Neuronal stem cell (in vitro differentiated cells): ENCODE data around the gene MEG3.

Experiments used
- DNase-seq: peaks from one replicate; pipeline ENCODE4 v3.0.0-alpha.2; 2013; ENCODE audit warnings: low spot score
- H2AFZ ChIP-seq: one replicate; pipeline ENCODE4 v1.6.1; 2013; ENCODE audit warnings: mild to moderate bottlenecking, low read length, inconsistent platforms
- H2AK5ac ChIP-seq: 2 replicates; pipeline ENCODE4 v1.6.1; 2013; ENCODE audit warnings: low read depth, mild to moderate bottlenecking, inconsistent platforms, low read length, moderate library complexity, mixed read lengths
- H2BK120ac ChIP-seq: 2 replicates; pipeline ENCODE4 v1.6.1; 2013; ENCODE audit warnings: low read depth, mild to moderate bottlenecking, inconsistent platforms, low read length, moderate library complexity, mixed read lengths
- H2BK12ac ChIP-seq: one replicate; pipeline ENCODE4 v1.6.1; 2013; ENCODE audit warnings: low read length, inconsistent platforms
- H2BK15ac ChIP-seq: 2 replicates; pipeline ENCODE4 v1.6.1; 2013; ENCODE audit warnings: mild to moderate bottlenecking, low read length, inconsistent platforms, mixed read lengths
- H2BK5ac ChIP-seq: one replicate; pipeline ENCODE4 v1.6.1; 2013; ENCODE audit warnings: inconsistent platforms, mild to moderate bottlenecking, low read length, moderate library complexity
- H3K14ac ChIP-seq: one replicate; pipeline ENCODE4 v1.6.1; 2013; ENCODE audit warnings: low read length, inconsistent platforms
- H3K18ac ChIP-seq: 2 replicates; pipeline ENCODE4 v1.6.1; 2013; ENCODE audit warnings: low read length, inconsistent platforms
- H3K23ac ChIP-seq: 2 replicates; pipeline ENCODE4 v1.6.1; 2013; ENCODE audit warnings: low read depth, mild to moderate bottlenecking, mixed read lengths, low read length, inconsistent platforms; ENCODE audit not compliant: poor library complexity
- H3K27ac ChIP-seq: replicated peaks from 3 replicates; pipeline ENCODE4 v1.5.1; 2013; ENCODE audit warnings: low read length, inconsistent platforms
- H3K27me3 ChIP-seq, 3 experiments: 2 replicates each; pipeline ENCODE4 v1.6.1; 2013; ENCODE audit warnings: low read length in 3 of 3, mild to moderate bottlenecking in 2 of 3, inconsistent platforms in 1 of 3, low read depth in 1 of 3, mixed read lengths in 1 of 3, moderate library complexity in 1 of 3; ENCODE audit not compliant: control insufficient read depth in 3 of 3, insufficient read depth in 3 of 3
- H3K36me3 ChIP-seq, 2 donors: replicated peaks in 1 of 2; 2 replicates each; pipeline ENCODE4 v1.6.1; 2013; ENCODE audit warnings: low read length in 2 of 2; ENCODE audit not compliant: control insufficient read depth in 2 of 2, insufficient read depth in 2 of 2
- H3K4ac ChIP-seq: 2 replicates; pipeline ENCODE4 v1.6.1; 2013; ENCODE audit warnings: inconsistent platforms, mild to moderate bottlenecking, low read length, moderate library complexity
- H3K4me1 ChIP-seq, 2 donors: 1 replicate in 1 of 2; 2 replicates in 1 of 2; pipeline ENCODE4 v1.6.1; 2013; ENCODE audit warnings: low read length in 2 of 2, low read depth in 1 of 2; ENCODE audit not compliant: control insufficient read depth in 2 of 2, insufficient read depth in 1 of 2
- H3K4me2 ChIP-seq: one replicate; pipeline ENCODE4 v1.6.1; 2013; ENCODE audit warnings: mild to moderate bottlenecking, low read length, inconsistent platforms; ENCODE audit not compliant: insufficient read depth, poor library complexity, severe bottlenecking
- H3K4me3 ChIP-seq, 2 donors: 2 replicates each; pipeline ENCODE4 v1.5.1; 2013; ENCODE audit warnings: low read length in 2 of 2, mild to moderate bottlenecking in 2 of 2, inconsistent platforms in 1 of 2, moderate library complexity in 1 of 2
- H3K79me1 ChIP-seq: one replicate; pipeline ENCODE4 v1.6.1; 2013; ENCODE audit warnings: low read depth, mild to moderate bottlenecking, inconsistent platforms, low read length, moderate library complexity
- H3K9ac ChIP-seq: one replicate; pipeline ENCODE4 v1.6.1; 2013; ENCODE audit warnings: mild to moderate bottlenecking, low read depth, low read length, inconsistent platforms; ENCODE audit not compliant: poor library complexity
- H3K9me3 ChIP-seq, 2 donors: replicated peaks in 1 of 2; 2 replicates each; pipeline versions ENCODE3 to v1.6.1; 2013; ENCODE audit warnings: low read length in 2 of 2, mild to moderate bottlenecking in 2 of 2, inconsistent platforms in 1 of 2, low read depth in 1 of 2, mixed read lengths in 1 of 2, moderate library complexity in 1 of 2; ENCODE audit not compliant: control insufficient read depth in 2 of 2, insufficient read depth in 1 of 2
- H4K8ac ChIP-seq: one replicate; pipeline ENCODE4 v1.6.1; 2013; ENCODE audit warnings: low read depth, mild to moderate bottlenecking, inconsistent platforms, low read length, moderate library complexity
- H4K91ac ChIP-seq: one replicate; pipeline ENCODE4 v1.6.1; 2013; ENCODE audit warnings: low read length, low read depth, mild to moderate bottlenecking, inconsistent platforms; ENCODE audit not compliant: poor library complexity
- WGBS, 2 donors: extraction: QIAGEN DNeasy Blood & Tissue Kit; methylation state at CpG; one replicate each; pipeline ENCODE4 v1.1.7; 2013; ENCODE audit warnings: missing lambda C conversion rate in 2 of 2, mixed read lengths in 1 of 2; ENCODE audit not compliant: insufficient read length in 2 of 2, insufficient replicate concordance in 1 of 2; ENCODE audit errors: extremely low coverage in 2 of 2; 5-methylcytosine and 5-hydroxymethylcytosine counted together

The MEG3 gene

GRCh38 chr14:100780646-100781355, 45.1 kb upstream of the MEG3 start:
- H3K4me2 ChIP-seq = no peak overlapping the region
- no peak overlapping the region for H3K4me3 ChIP-seq
- H3K79me1 ChIP-seq = no peaks in the 10 kb centered on the region
- no peak for DNase-seq
- H3K36me3 ChIP-seq = no peaks in the 10 kb centered on the region
- no peak overlapping the region for H3K27ac ChIP-seq
- no peak overlapping the region for H3K9ac ChIP-seq
- H3K18ac ChIP-seq = peak overlapping the region; percentile 73
- H3K9me3 ChIP-seq = no peaks in the 10 kb centered on the region
- no peak overlapping the region for H4K91ac ChIP-seq
- H3K23ac ChIP-seq = no peak overlapping the region
- WGBS, 2 donors = no CpG with 5 or more reads among the region's 12 CpGs
- no peak overlapping the region for H2BK12ac ChIP-seq
- no peak overlapping the region for H3K14ac ChIP-seq
- H3K4ac ChIP-seq = no peak overlapping the region
- peak overlapping the region; percentile 93 for H2BK15ac ChIP-seq
- H2AK5ac ChIP-seq = peak overlapping the region; percentile 31
- no peak overlapping the region for H2AFZ ChIP-seq
- no peaks in the 10 kb centered on the region for H3K27me3 ChIP-seq
- no peak overlapping the region for H4K8ac ChIP-seq
- H2BK120ac ChIP-seq = peak overlapping the region; percentile 7
- peaks cover 5 to 26% of the 10 kb centered on the region in 2 donors for H3K4me1 ChIP-seq
- peak overlapping the region; percentile 31 for H2BK5ac ChIP-seq

GRCh38 chr14:100781952-100782351, 44.0 kb upstream of the MEG3 start:
- no peak overlapping the region for H3K4me3 ChIP-seq
- no peak overlapping the region for H2AFZ ChIP-seq
- no peak overlapping the region for H3K4me2 ChIP-seq
- no CpG with 5 or more reads among the region's 8 CpGs for WGBS, 2 donors
- H3K4ac ChIP-seq = peak overlapping the region; percentile 44
- H3K27ac ChIP-seq = no peak overlapping the region
- H3K18ac ChIP-seq = peak overlapping the region; percentile 24
- no peak overlapping the region for H3K23ac ChIP-seq
- H3K9me3 ChIP-seq = no peaks in the 10 kb centered on the region
- H3K4me1 ChIP-seq = peaks cover 9 to 32% of the 10 kb centered on the region in 2 donors
- peak overlapping the region; percentile 94 for H2AK5ac ChIP-seq
- H4K91ac ChIP-seq = peak overlapping the region; percentile 60
- H3K14ac ChIP-seq = no peak overlapping the region
- no peak overlapping the region for H3K9ac ChIP-seq
- no peak overlapping the region for H2BK120ac ChIP-seq
- no peaks in the 10 kb centered on the region for H3K27me3 ChIP-seq
- no peak overlapping the region for H2BK12ac ChIP-seq
- no peak overlapping the region for H2BK15ac ChIP-seq
- H3K79me1 ChIP-seq = no peaks in the 10 kb centered on the region
- no peaks in the 10 kb centered on the region for H3K36me3 ChIP-seq
- peak overlapping the region; percentile 63 for H2BK5ac ChIP-seq
- no peak for DNase-seq
- no peak overlapping the region for H4K8ac ChIP-seq

- no CpG with 5 or more reads among the region's 13 CpGs for WGBS, 2 donors
- no peak overlapping the region for H3K4me2 ChIP-seq
- peak overlapping the region; percentile 63 for H2BK5ac ChIP-seq
- H3K4ac ChIP-seq = peak overlapping the region; percentile 80
- no peak overlapping the region for H3K14ac ChIP-seq
- H3K27ac ChIP-seq = peak overlapping the region; percentile 90
- H3K79me1 ChIP-seq = no peaks in the 10 kb centered on the region
- no peak overlapping the region for H3K4me3 ChIP-seq
- peak overlapping the region; percentile 94 for H2AK5ac ChIP-seq
- peak overlapping the region; percentile 86 for H4K91ac ChIP-seq
- no peaks in the 10 kb centered on the region for H3K9me3 ChIP-seq
- peak overlapping the region; percentile 60 for H3K18ac ChIP-seq
- peaks cover 11 to 33% of the 10 kb centered on the region in 2 donors for H3K4me1 ChIP-seq
- no peaks in the 10 kb centered on the region for H3K36me3 ChIP-seq
- no peak overlapping the region for H2BK15ac ChIP-seq
- H4K8ac ChIP-seq = no peak overlapping the region
- H2BK12ac ChIP-seq = peak overlapping the region; percentile 63
- no peak overlapping the region for H3K9ac ChIP-seq
- DNase-seq = no peak
- H3K23ac ChIP-seq = no peak overlapping the region
- H3K27me3 ChIP-seq = no peaks in the 10 kb centered on the region
- H2BK120ac ChIP-seq = peak overlapping the region; percentile 78
- peak overlapping the region; percentile 76 for H2AFZ ChIP-seq
These were observed 43.2 kb upstream of the MEG3 start for GRCh38 chr14:100782516-100783320.
